Progenitor cell of endocrine pancreas (in vitro differentiated cells): ENCODE results near the gene PLOD3. TPM values are rescaled to one million over a fixed set of nuclear protein-coding genes. Genes with fewer than 3 reads are reported as not detected.

Experiments
- DNase-seq: peaks from one replicate; pipeline ENCODE4 v3.0.0; 2021; ENCODE audit warnings: low spot score; ENCODE audit not compliant: unreplicated experiment
- H3K27ac Mint-ChIP-seq: 2 replicates; pipeline ENCODE4 v1.8.0; 2021; ENCODE audit warnings: mild to moderate bottlenecking, moderate library complexity, mixed read lengths
- H3K27me3 Mint-ChIP-seq: 2 replicates; pipeline ENCODE4 v1.8.0; 2021; ENCODE audit warnings: mixed read lengths
- H3K36me3 Mint-ChIP-seq: 2 replicates; pipeline ENCODE4 v1.8.0; 2022; ENCODE audit warnings: mixed read lengths; ENCODE audit not compliant: insufficient read depth
- H3K4me1 Mint-ChIP-seq: 2 replicates; pipeline ENCODE4 v1.8.0; 2021; ENCODE audit warnings: low read depth, mixed read lengths
- H3K4me3 Mint-ChIP-seq: 2 replicates; pipeline ENCODE4 v1.8.0; 2021; ENCODE audit warnings: low read depth, mild to moderate bottlenecking, moderate library complexity, mixed read lengths
- H3K9me3 Mint-ChIP-seq: 2 replicates; pipeline ENCODE4 v1.8.0; 2021; ENCODE audit warnings: low read depth, mixed read lengths
- total RNA-seq: library from RNA; stranded (reverse); gene quantifications from 2 replicates; pipeline ENCODE4 v1.2.1, GENCODE V29; 2021
- TF ChIP-seq, protein P1 (sequence below): fragments of 200-600 bp; sonication (generic); IDR thresholded peaks from one replicate; pipeline ENCODE4 v1.5.0; 2021; ENCODE audit warnings: antibody characterized with exemption, mild to moderate bottlenecking; ENCODE audit not compliant: unreplicated experiment

The PLOD3 gene
- total RNA-seq, 1 donor from 2014 or later, result 89.8 TPM

DNA sequence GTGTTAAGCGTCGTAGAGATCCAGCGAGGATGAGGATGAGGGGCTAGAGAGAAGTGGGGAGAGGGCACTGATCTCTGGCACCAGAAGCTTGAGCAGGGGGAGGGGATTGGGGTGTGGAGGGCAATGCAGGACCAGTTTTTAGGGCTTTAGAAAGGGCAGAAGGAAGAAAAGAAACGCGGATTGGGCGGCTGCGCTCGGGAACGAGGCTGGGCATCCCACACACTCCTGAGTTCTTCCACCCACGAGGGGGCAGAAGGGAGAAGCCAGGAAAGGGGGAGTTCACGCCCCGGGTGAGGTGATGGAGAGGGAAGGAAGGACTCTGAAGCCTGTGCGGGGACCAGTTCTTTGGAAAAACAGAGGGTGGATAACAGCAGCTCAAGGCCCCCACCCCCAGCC, 45.9 kb downstream of the PLOD3 start:
- DNase-seq, result no peak
- peaks cover 92% of the 10 kb centered on the region for H3K27me3 Mint-ChIP-seq

DNA sequence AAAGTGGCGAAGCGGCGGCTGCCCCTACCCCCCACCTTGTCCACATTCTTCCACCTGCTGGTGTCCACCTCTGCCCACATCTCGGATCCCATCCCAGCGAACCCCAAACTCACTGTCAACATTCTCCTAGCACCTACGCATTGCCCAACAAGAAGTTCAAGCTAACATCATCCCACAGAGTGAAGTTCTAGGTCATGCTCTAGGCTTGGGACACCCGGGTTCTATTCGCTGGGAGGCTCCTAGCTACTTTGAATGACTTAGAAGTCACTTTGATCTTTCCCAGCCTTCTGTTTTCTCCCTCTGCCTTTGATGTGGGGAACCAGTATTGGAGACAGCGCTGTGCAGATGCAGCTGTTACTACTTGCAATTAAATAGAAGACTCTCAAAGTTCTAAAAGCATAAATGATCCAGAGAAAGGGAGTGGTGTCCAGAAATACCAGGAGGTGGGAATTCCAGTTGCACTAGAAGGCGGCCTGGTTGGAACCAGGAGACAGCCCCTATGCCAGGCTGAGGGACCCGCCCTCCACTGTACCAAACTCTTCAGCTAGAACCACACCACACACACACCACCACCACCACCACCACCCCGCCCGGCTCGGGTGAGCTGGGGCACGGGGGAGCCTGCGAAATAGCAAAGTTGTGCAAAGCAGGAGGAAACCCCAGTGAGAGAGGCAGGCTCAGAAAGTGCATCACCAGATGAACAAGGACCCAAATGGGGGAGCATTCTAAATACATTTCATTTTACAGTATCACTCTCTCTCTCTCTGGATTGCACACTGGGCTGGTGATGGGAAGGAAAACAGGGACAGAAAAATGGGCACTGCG, 46.6 kb downstream of the PLOD3 start:
- Mint-ChIP-seq H3K9me3 (no peaks in the 10 kb centered on the region), H3K4me3 (no peak overlapping the region), H3K4me1 (peaks cover 4% of the 10 kb centered on the region), H3K27ac (no peak overlapping the region), H3K36me3 (no peaks in the 10 kb centered on the region), H3K27me3 (peaks cover 92% of the 10 kb centered on the region)
- no peak for DNase-seq
- TF ChIP-seq, protein P1, sequence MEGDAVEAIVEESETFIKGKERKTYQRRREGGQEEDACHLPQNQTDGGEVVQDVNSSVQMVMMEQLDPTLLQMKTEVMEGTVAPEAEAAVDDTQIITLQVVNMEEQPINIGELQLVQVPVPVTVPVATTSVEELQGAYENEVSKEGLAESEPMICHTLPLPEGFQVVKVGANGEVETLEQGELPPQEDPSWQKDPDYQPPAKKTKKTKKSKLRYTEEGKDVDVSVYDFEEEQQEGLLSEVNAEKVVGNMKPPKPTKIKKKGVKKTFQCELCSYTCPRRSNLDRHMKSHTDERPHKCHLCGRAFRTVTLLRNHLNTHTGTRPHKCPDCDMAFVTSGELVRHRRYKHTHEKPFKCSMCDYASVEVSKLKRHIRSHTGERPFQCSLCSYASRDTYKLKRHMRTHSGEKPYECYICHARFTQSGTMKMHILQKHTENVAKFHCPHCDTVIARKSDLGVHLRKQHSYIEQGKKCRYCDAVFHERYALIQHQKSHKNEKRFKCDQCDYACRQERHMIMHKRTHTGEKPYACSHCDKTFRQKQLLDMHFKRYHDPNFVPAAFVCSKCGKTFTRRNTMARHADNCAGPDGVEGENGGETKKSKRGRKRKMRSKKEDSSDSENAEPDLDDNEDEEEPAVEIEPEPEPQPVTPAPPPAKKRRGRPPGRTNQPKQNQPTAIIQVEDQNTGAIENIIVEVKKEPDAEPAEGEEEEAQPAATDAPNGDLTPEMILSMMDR, result no peak

More for the DNA sequence above, 45.9 kb downstream of the PLOD3 start:
- Mint-ChIP-seq H3K4me1 (peaks cover 2% of the 10 kb centered on the region), H3K9me3 (no peaks in the 10 kb centered on the region), H3K27ac (no peak overlapping the region), H3K36me3 (no peaks in the 10 kb centered on the region), H3K4me3 (no peak overlapping the region)
- TF ChIP-seq, protein P1, result peak; percentile 18

DNA sequence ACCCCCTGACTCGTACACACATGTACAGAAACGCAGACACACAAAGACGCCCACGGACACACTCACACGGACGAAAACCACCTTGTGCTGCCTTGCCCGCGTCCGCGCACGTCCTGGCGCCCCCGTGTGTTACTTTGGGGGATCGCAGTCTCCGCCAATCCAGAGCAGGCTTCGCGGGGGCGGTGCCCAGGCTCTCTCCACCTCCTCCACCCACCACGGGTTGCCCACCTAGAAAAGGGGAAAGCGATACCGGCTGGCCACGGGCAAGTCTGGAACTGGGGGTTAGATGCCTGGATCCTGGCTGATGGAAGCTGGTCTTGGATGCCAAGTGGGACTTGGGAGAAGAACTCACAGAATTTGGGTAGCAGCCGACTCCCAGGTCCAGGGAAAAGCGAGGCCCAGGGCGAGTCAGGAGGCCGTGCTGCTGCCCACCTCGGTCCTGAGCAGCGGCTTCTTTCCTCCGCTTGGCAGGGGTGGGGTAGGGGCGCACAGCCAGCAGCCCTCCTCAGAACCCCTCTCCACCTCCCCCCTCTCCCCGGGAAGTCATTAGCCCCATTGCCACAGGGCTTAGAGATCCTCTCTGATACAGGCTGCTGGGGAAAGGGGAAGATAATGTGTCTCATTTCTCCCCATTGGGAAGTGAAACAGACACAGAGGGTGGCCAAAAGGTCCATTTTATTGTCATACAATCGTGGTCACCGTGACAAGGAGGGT, 47.4 kb downstream of the PLOD3 start:
- Mint-ChIP-seq H3K9me3 (no peaks in the 10 kb centered on the region), H3K36me3 (no peaks in the 10 kb centered on the region)

DNA sequence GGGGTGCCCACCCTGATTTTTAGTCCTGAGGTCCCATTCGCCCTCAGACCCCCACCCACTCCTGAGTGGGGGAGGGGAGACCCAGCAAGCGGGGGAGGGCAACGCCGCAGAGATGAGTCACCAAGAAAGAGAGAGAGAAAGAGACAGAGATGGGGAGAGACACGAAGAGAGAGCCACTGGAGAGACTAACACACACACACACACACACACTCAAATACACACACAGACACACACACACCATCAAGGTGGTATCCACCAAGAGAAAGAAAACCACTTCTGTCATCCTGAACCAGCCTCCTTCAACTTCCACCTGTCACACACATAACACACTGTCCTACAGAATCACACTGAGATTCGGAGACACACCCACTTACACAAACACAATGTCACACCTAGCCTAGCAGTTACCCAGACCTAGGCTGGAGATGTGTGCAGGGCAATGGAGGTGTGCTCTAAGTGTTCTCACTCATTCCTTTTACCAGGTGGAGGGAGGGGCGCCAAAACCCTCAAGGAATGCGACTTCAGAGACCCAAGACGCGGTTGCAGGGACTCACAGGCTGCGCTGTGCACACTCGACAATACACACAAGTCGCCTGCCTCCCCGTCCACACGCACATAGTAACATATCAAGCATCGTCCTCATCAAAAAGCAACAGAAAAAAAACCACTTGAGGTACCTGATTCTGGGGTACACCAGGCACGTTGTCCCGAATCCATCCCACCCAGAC, 48.1 kb downstream of the PLOD3 start:
- H3K27me3 Mint-ChIP-seq, result peaks cover 89% of the 10 kb centered on the region
- peaks cover 9% of the 10 kb centered on the region for H3K4me1 Mint-ChIP-seq
- H3K9me3 Mint-ChIP-seq, result no peaks in the 10 kb centered on the region
- H3K4me3 Mint-ChIP-seq, result no peak overlapping the region
- TF ChIP-seq, protein P1, result no peak
- no peaks in the 10 kb centered on the region for H3K36me3 Mint-ChIP-seq
- no peak for DNase-seq
- H3K27ac Mint-ChIP-seq, result no peak overlapping the region

More for the DNA sequence above, 47.4 kb downstream of the PLOD3 start:
- DNase-seq, result peak; percentile 76
- TF ChIP-seq, protein P1, result peak; percentile 89
- H3K4me3 Mint-ChIP-seq, result no peak overlapping the region
- H3K27me3 Mint-ChIP-seq, result peaks cover 90% of the 10 kb centered on the region
- no peak overlapping the region for H3K27ac Mint-ChIP-seq
- H3K4me1 Mint-ChIP-seq, result peaks cover 8% of the 10 kb centered on the region
